Fibroblast of pulmonary artery (primary cell): Measurements from ENCODE around the gene LSP1.

Experiments
- DNase-seq: peaks from one replicate; pipeline ENCODE4 v3.0.0-alpha.2; 2010; ENCODE audit warnings: low read depth
- H3K4me3 ChIP-seq: replicated peaks from 2 replicates; pipeline ENCODE4 v1.5.1; 2011; ENCODE audit warnings: low read depth, mild to moderate bottlenecking, control low read depth, low read length, moderate library complexity
- CTCF ChIP-seq: IDR thresholded peaks from 2 replicates; pipeline ENCODE4 v1.5.1; 2011; ENCODE audit warnings: mild to moderate bottlenecking, control low read depth, low read length, inconsistent platforms; ENCODE audit errors: missing control alignments

LSP1 gene

GRCh38 chr11:1838077-1838425, 14.8 kb upstream of the LSP1 start:
- no peak for DNase-seq
- no peak for TF ChIP-seq CTCF
- H3K4me3 ChIP-seq, result no peak overlapping the region

DNA sequence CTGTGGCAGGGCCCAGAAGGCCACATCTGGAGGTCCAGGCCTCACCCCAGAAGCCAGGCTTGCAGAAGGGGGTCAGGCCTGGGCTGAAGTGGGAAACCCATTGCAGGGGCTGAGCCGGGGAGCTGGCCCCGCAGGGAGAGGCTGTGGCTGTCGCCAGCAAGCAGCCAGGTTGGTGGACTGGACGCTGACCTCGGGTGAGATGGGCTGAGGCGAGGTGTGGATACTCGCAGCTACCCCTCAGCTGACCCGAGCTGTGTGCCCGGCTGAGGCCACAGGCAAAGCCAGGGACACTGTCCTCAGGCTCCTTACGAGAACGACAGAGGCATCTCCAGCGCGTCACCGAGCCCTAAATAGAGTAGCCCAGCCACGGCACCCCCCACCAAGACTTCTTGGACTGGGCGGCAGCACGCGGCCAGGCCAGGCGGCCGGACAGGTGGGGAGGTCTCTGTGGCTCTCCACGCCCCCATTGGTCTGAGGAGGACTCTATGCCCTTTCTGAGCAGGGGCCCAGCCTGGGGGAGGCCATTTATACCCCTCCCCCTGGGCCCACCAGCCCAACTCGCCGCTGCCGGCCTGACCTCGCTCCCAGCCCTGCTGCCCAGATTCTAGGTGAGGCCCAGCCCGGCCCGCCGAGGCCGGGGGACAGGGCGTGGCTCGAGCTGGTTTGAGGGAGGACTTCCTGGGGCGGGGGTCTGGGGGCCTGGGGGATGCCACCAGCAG, 14.3 kb upstream of the LSP1 start, which contains the start of gene TNNI2:
Gene TNNI2, plus strand, starts transcription at position 556 of the 719 bp plus-strand sequence. CDS start 716 bp downstream, outside the sequence.
- no peak within 1 kb of the TSS for H3K4me3 ChIP-seq
- no peak for TF ChIP-seq CTCF
- DNase-seq, result no peak

- no peak for TF ChIP-seq CTCF
- no peak overlapping the region for H3K4me3 ChIP-seq
- no peak for DNase-seq
Measured at GRCh38 chr11:1839204-1839923, 13.5 kb upstream of the LSP1 start.

DNA sequence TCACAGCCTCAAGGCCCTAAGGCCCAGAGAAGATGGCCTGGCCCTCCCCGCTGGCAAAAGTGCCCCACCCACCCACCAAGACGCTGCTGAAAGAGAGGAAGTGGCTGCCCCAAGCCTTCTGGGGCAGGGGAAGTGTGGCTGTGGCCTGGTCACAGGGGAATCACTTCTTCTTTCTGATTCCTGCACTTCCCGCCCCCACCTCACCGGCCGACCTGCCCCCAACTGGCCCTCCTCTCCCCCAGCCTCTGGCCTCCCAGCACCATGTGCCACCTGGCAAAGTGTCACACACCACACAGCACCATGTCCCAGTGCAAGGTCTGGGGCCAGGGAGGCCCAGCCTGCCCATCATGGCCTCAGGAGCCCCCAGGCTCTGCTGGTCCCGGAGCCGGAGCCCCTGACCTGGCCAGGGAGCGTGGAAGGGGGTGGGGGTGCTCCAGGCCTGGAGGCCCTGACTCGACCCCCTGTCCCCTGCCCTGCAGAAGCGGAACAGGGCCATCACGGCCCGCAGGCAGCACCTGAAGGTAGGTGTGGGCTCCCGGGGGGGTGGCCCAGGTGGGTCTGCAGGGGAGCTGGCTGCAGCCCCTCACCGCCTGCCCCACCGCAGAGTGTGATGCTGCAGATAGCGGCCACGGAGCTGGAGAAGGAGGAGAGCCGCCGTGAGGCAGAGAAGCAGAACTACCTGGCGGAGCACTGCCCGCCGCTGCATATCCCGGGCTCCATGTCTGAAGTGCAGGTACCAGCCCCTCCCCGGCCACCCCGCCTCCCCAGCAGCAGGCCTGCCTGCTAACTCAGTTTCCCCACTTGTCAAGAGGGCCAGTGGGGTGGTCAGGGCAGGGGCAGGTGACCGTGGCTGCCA, 12.7 kb upstream of the LSP1 start:
- H3K4me3 ChIP-seq, result no peak overlapping the region
- DNase-seq, result no peak
- TF ChIP-seq CTCF, result no peak

DNA sequence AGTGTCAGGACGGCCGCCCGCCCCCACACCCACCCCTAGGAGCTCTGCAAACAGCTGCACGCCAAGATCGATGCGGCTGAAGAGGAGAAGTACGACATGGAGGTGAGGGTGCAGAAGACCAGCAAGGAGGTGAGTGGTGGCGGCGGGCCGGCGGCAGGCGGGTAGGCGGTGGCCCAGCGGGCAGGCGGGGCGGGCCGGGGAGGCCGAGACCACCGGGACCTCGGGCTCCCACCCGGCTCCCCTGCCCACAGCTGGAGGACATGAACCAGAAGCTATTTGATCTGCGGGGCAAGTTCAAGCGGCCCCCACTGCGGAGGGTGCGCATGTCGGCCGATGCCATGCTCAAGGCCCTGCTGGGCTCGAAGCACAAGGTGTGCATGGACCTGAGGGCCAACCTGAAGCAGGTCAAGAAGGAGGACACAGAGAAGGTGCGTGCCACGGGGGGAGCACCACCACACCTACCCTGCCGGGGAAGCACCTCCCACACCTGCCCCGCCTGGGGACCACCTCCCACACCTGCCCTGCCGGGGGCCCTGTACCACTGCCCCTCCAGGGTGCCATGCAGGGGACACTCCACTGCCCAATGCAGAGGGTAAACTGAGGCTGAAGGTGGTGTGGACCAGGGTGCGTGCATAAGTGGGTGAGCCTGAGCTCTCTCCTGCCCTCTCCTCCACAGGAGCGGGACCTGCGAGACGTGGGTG, 12.0 kb upstream of the LSP1 start:
- DNase-seq, result no peak
- no peak overlapping the region for H3K4me3 ChIP-seq
- TF ChIP-seq CTCF, result no peak

- no peak overlapping the region for H3K4me3 ChIP-seq
- no peak for DNase-seq
- no peak for TF ChIP-seq CTCF
Measured at GRCh38 chr11:1841511-1842148, 11.3 kb upstream of the LSP1 start.
